ENCODE results near the gene RAD51B.

GRCh38 chr14:67817750-67818438 is 1.7 kb upstream of the RAD51B start:
- TF ChIP-seq ZNF202 (tag by site-specific recombination; IDR thresholded peaks at IDR 0.05; ENCODE audit: borderline replicate concordance), result no peak
- no peak for TF ChIP-seq MYNN (tag by site-specific recombination; IDR thresholded peaks at IDR 0.05; ENCODE audit: borderline replicate concordance)
- TF ChIP-seq ZBTB1 (tag by site-specific recombination; IDR thresholded peaks at IDR 0.05), result no peak
- TF ChIP-seq ZSCAN5A (tag by site-specific recombination; IDR thresholded peaks at IDR 0.05), result no peak
- no peak for TF ChIP-seq CTCF (tag by site-specific recombination; IDR thresholded peaks at IDR 0.05)
- TF ChIP-seq, protein P1, sequence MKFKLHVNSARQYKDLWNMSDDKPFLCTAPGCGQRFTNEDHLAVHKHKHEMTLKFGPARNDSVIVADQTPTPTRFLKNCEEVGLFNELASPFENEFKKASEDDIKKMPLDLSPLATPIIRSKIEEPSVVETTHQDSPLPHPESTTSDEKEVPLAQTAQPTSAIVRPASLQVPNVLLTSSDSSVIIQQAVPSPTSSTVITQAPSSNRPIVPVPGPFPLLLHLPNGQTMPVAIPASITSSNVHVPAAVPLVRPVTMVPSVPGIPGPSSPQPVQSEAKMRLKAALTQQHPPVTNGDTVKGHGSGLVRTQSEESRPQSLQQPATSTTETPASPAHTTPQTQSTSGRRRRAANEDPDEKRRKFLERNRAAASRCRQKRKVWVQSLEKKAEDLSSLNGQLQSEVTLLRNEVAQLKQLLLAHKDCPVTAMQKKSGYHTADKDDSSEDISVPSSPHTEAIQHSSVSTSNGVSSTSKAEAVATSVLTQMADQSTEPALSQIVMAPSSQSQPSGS (tag by site-specific recombination; IDR thresholded peaks at IDR 0.05; ENCODE audit: low read depth), result no peak
- TF ChIP-seq ZNF324 (tag by site-specific recombination; IDR thresholded peaks at IDR 0.05), result no peak
- no peak for TF ChIP-seq ZNF2 (tag by site-specific recombination; IDR thresholded peaks at IDR 0.05)
- TF ChIP-seq SP2 (tag by site-specific recombination; IDR thresholded peaks at IDR 0.05), result no peak
- TF ChIP-seq ZNF623 (tag by site-specific recombination; IDR thresholded peaks at IDR 0.05), result no peak
- TF ChIP-seq ZNF24 (tag by site-specific recombination; IDR thresholded peaks at IDR 0.05), result no peak
- TF ChIP-seq KLF1 (tag by site-specific recombination; IDR thresholded peaks at IDR 0.05), result no peak
- TF ChIP-seq, protein P2, sequence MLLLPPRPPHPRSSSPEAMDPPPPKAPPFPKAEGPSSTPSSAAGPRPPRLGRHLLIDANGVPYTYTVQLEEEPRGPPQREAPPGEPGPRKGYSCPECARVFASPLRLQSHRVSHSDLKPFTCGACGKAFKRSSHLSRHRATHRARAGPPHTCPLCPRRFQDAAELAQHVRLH (tag by site-specific recombination; IDR thresholded peaks at IDR 0.05), result no peak

Measured in HEK293 (cell line).